Inflammatory macrophage (primary cell): ENCODE results near the gene MOGAT3.

Source experiments
- DNase-seq, 2 donors: peaks; one replicate each; pipeline ENCODE4 v3.0.0-alpha.2; 2020 to 2022
- total RNA-seq, 18 experiments: gene quantifications; one replicate each; lab custom pipeline; 2026; ENCODE audit warnings: mixed read lengths in 6 of 18, inconsistent platforms in 2 of 18; lab: John Stamatoyannopoulos, UW

MOGAT3 gene
- 0 to 0.11 (median 0) reads per million in 18 experiments for total RNA-seq

- DNase-seq: peak in 1 of 2 donors; percentile 12
Measured at GRCh38 chr7:101200862-101201599, at the start of gene MOGAT3. MOGAT3 (minus strand) TSS chr7:101201036; CDS start chr7:101200854, 182 bp downstream.

GRCh38 chr7:101250324-101250723 lies 49.5 kb upstream of the MOGAT3 start:
- DNase-seq: no peak

GRCh38 chr7:101248276-101248675 lies 47.4 kb upstream of the MOGAT3 start:
- DNase-seq: no peak

- DNase-seq: no peak
Measured at GRCh38 chr7:101245147-101245668, 44.4 kb upstream of the MOGAT3 start.

GRCh38 chr7:101244375-101245146 lies 43.7 kb upstream of the MOGAT3 start, which contains the start of gene FIS1:
FIS1 (minus strand) TSS chr7:101245081; CDS start chr7:101245004, 77 bp downstream.
- peak; percentile 82 to 92 for DNase-seq

- DNase-seq: peak; percentile 45 to 55
Measured at GRCh38 chr7:101243646-101244374, 43.0 kb upstream of the MOGAT3 start.

- no peak for DNase-seq
Measured at GRCh38 chr7:101241443-101242349, 40.9 kb upstream of the MOGAT3 start.

- DNase-seq: peak; percentile 76 to 77
Measured at GRCh38 chr7:101241015-101241363, 40.2 kb upstream of the MOGAT3 start.

- no peak for DNase-seq
Measured at GRCh38 chr7:101240226-101241014, 39.6 kb upstream of the MOGAT3 start.

GRCh38 chr7:101239951-101240220 lies 39.0 kb upstream of the MOGAT3 start:
- no peak for DNase-seq

GRCh38 chr7:101239191-101239950 lies 38.5 kb upstream of the MOGAT3 start:
- no peak for DNase-seq

GRCh38 chr7:101238226-101239182 lies 37.7 kb upstream of the MOGAT3 start:
- DNase-seq: no peak

- DNase-seq: no peak
Measured at GRCh38 chr7:101237206-101238067, 36.6 kb upstream of the MOGAT3 start, which contains the start of gene CLDN15. CLDN15 (minus strand) TSS chr7:101237802; CDS start chr7:101237581, 221 bp downstream.

GRCh38 chr7:101236292-101236835 lies 35.5 kb upstream of the MOGAT3 start:
- no peak for DNase-seq

- no peak for DNase-seq
Measured at GRCh38 chr7:101235522-101235921, 34.7 kb upstream of the MOGAT3 start.

GRCh38 chr7:101235050-101235449 lies 34.2 kb upstream of the MOGAT3 start:
- peak; percentile 27 to 50 for DNase-seq

- DNase-seq: no peak
Measured at GRCh38 chr7:101234636-101235035, 33.8 kb upstream of the MOGAT3 start.
